Measurements from ENCODE around the gene MYH6.
"Not testable (repeated sequence)": the region's sequence is repeated elsewhere in the genome, so short reads cannot be mapped to it uniquely, and the experiment has no call there.

MYH6 gene

GRCh38 chr14:23387916-23388882, 19.9 kb downstream of the MYH6 start:
- TF ChIP-seq, protein P1, sequence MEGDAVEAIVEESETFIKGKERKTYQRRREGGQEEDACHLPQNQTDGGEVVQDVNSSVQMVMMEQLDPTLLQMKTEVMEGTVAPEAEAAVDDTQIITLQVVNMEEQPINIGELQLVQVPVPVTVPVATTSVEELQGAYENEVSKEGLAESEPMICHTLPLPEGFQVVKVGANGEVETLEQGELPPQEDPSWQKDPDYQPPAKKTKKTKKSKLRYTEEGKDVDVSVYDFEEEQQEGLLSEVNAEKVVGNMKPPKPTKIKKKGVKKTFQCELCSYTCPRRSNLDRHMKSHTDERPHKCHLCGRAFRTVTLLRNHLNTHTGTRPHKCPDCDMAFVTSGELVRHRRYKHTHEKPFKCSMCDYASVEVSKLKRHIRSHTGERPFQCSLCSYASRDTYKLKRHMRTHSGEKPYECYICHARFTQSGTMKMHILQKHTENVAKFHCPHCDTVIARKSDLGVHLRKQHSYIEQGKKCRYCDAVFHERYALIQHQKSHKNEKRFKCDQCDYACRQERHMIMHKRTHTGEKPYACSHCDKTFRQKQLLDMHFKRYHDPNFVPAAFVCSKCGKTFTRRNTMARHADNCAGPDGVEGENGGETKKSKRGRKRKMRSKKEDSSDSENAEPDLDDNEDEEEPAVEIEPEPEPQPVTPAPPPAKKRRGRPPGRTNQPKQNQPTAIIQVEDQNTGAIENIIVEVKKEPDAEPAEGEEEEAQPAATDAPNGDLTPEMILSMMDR (IDR thresholded peaks at IDR 0.05) = no peak
- DNase-seq (ENCODE audit: low spot score) = no peak
- H3K4me3 ChIP-seq = no peak overlapping the region
- no peak overlapping the region for H3K27ac ChIP-seq

- no peak for DNase-seq (ENCODE audit: low spot score)
- no peak overlapping the region for H3K4me3 ChIP-seq
- TF ChIP-seq, protein P1 (IDR thresholded peaks at IDR 0.05) = no peak
- no peak overlapping the region for H3K27ac ChIP-seq
These were observed 21.1 kb downstream of the MYH6 start for GRCh38 chr14:23386999-23387398.

GRCh38 chr14:23386266-23386657, 21.8 kb downstream of the MYH6 start:
- H3K4me3 ChIP-seq; DNase-seq (ENCODE audit: low spot score); H3K27ac ChIP-seq: not testable (repeated sequence)

GRCh38 chr14:23385642-23386265, 22.3 kb downstream of the MYH6 start:
- no peak overlapping the region for H3K4me3 ChIP-seq
- no peak overlapping the region for H3K27ac ChIP-seq
- no peak for DNase-seq (ENCODE audit: low spot score)

DNA sequence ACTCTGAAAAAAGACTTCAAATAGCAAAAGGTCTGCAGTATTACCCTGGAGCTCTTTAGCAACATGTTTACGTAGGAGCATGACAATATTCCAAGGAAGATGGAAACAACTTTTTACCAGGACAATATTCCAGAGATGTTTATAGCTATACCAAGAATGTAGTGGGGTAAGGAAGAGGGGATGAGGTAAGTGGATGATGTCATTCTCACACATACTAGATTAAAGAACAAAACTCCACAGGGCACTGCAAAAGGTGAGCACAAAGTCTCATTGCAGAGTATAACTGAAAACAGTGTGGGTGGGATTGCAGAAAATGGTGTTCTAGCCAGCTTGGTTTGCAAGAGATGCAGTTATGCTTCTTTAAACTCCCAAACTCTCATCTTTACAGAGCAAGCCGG, 22.8 kb downstream of the MYH6 start:
- TF ChIP-seq, protein P1 (IDR thresholded peaks at IDR 0.05) = no peak
- Histone ChIP-seq H3K27ac (no peak overlapping the region), H3K4me3 (no peak overlapping the region)
- no peak for DNase-seq (ENCODE audit: low spot score)

More at GRCh38 chr14:23385642-23386265, 22.3 kb downstream of the MYH6 start:
- TF ChIP-seq, protein P1 (IDR thresholded peaks at IDR 0.05) = no peak

DNA sequence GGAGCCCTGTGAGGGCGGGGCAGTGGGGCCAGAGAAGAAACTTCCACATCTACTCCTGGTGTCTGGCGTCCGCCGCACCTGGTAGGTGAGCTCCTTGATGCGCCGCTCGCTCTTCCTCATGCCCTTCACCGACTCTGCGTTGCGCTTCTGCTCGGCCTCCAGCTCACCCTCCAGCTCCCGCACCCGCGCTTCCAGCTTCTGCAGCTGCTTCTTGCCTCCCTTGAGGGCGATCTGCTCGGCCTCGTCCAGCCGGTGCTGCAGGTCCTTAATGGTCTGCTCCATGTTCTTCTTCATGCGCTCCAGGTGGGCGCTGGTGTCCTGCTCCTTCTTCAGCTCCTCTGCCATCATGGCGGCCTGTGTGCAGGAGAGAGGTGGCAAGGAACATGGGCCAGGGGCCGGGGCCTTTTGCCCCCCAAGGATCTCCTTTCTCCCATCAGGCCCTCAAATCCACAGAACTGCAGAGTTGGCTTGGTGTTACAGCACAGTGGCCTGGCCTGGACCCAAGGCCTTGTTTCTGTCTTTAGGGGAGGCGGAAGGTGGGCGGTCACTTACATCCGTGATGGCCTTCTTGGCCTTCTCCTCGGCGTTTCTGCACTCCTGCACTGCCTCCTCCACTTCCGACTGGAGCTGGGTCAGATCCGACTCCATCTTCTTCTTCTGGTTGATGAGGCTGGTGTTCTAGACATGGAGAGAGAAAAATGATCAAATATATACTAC, 23.6 kb downstream of the MYH6 start:
- no peak for DNase-seq (ENCODE audit: low spot score)
- TF ChIP-seq, protein P1 (IDR thresholded peaks at IDR 0.05) = no peak
- Histone ChIP-seq H3K27ac (no peak overlapping the region), H3K4me3 (no peak overlapping the region)

- DNase-seq (ENCODE audit: low spot score) = no peak
These were observed 25.2 kb downstream of the MYH6 start for GRCh38 chr14:23382731-23383440.

More at GRCh38 chr14:23382731-23383440, 25.2 kb downstream of the MYH6 start:
- Histone ChIP-seq H3K27ac (no peak overlapping the region), H3K4me3 (no peak overlapping the region)
- TF ChIP-seq, protein P1 (IDR thresholded peaks at IDR 0.05) = no peak

All from coronary artery (tissue), 2 donors.